Activated CD8-positive, alpha-beta memory T cell treated with anti-CD3 and anti-CD28 coated beads for 36 hours (primary cell): ENCODE measurements around the gene GHR. TPM values are rescaled to one million over a fixed set of nuclear protein-coding genes. Genes with fewer than 3 reads are reported as not detected.

Source experiments
- CTCF ChIA-PET: fragments of 350-600 bp; sonication (Branson Sonifier 250); formaldehyde crosslinking; loops from one replicate; lab custom pipeline; 2021; ENCODE audit warnings: antibody characterized with exemption; lab: Charles Lee
- POLR2A ChIA-PET: fragments of 350-600 bp; sonication (Branson Sonifier 250); formaldehyde crosslinking; loops from one replicate; lab custom pipeline; 2021; ENCODE audit warnings: antibody characterized with exemption; lab: Charles Lee
- total RNA-seq, 2 experiments: library from RNA; stranded (reverse); gene quantifications; one replicate each; pipeline ENCODE4 v1.2.3, GENCODE V29; 2021

GHR gene
- total RNA-seq, 2 experiments from 2014 or later = not detected

DNA sequence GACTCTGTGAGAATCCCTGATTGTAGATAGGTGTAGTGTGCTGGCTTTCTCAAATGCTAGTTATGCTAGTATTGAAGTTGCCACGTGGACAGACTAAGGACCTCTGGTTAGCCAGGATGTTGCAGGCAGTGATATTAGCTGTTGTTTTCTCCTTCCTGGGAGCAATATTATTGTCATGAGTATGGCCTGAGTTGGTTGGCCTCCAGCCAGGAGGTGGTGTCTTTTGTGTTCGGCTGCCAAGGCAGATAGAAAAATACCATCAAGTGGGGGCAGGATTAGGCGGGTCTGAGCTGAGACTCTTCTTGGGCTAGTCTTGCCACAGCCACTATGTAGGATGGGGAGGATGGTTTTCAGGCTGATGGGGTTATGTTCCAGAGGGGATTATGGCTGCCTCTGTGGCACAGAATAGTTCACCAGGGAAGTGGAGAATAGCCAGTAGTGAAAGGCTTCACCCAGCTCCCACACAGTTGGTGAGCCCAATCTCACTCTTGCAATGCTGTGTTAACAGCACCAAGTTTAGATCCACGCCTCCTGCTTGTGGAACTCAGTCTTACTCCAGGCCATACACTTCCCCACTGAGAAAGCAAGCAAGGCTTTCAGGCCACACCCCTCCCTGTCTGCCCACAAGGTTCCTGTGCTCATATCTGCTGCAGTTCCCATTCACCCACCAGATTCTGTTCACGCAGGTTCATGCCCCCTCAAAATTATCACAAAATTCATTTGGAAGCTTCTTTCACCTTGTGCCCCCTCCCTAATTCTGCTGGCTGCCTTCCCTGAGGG is 31.2 kb downstream of the GHR start:
- POLR2A ChIA-PET = no interaction called here

DNA sequence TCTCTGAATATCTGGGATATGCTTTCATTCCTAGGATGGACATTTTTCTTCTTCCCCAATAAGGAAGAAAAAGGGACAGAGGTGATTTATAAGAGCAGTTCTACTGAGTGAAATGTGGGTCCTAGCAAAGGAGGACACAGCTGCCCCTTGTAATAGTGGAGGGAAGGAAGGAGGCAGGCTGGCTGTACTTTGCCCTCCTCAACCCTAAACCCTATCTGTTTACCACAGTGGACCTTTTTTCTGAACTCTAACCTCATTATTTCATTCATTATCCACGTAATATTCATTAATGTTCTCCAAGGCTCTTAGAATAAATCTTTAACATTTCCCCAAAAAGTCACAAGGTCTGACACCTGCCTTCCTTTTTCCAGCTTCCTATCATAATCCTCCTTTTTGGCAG is 37.8 kb downstream of the GHR start:
- ChIA-PET POLR2A (no interaction called here), CTCF (no interaction called here)

More for the DNA sequence above, 31.2 kb downstream of the GHR start:
- CTCF ChIA-PET = no interaction called here

DNA sequence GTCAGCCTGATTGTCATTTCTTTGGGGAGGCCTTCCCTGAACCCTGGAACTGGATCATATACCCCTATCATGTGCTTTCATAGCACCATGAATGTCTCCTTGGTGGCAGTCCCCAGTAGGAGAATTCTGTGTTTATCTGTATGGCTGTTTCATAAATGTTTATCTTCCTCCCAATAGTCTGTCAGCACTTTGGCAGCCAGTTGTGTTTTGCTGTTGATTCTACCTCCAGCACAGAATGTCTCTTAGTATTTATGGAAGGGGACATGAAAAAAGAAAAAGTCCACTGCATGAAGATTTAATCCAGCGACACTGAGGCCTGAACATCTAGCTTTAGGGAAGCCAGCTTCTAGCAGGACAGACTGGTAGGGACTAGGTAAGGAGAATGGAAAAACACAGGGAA is 38.3 kb downstream of the GHR start:
- CTCF ChIA-PET = no interaction called here

DNA sequence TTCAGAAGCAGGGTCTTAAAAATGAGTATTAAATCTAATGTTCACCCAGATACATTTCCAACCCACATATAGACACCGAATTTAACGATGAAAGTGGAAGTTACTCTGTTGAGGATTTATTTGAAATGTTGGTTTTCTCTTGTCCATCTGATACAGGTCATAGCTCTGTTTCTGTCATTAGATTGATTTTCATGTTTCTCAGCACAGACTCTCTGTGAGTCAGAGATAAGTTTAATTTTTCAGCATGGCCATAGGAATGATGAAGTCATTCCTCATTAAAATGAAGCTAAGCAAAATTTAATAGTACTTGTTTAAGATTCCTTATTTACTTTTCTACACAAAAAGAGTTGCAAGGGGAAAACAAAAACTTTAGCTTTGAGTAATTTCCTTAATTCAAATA is 38.8 kb downstream of the GHR start:
- CTCF ChIA-PET = no interaction called here
- POLR2A ChIA-PET = no interaction called here

More for the DNA sequence above, 38.3 kb downstream of the GHR start:
- POLR2A ChIA-PET = no interaction called here

DNA sequence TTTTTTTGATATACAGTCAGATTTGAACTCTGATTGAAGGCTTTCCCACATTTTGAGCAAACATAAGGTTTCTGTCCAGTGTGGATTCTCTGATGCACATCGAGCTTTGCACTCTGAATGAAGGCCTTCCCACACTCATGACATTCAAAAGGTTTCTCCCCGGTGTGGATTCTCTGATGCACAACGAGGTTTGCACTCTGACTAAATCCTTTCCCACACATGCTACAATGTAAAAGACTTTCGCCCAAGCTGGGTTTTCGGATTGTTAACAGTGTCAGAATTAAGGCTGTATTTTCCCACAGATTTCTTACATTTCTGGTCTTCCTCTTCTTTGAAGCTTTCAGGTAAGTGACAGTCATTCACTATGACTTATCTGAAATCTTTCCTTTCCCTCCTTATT is 44.3 kb downstream of the GHR start:
- ChIA-PET CTCF (no interaction called here), POLR2A (no interaction called here)

DNA sequence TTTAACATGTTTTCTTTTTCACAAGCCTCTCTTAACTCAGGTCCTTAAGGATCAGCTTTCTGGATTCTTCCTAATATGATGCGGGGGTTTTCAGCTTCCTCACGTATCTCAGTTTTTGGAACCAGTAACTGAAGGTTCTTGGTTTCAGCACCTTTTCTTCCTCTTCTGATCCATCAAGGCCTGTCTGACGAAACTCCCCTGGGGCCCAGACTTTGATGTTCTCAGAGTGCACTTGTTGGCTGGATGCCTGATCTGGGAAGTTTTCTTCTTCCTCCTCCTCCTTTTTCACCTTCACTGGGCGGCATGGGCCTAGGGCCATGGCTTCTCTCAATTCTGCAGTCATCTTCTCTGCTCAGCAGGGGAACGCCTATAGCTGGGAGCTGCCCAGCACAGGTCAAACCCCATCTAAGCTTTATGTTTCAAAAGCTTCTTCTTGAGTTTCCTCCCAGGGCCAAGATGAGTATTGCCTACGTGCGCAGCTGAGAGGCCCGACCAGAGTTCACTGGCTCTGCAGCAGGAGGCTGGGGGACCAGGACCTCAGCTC is 44.8 kb downstream of the GHR start:
- CTCF ChIA-PET = no interaction called here
- POLR2A ChIA-PET = no interaction called here

DNA sequence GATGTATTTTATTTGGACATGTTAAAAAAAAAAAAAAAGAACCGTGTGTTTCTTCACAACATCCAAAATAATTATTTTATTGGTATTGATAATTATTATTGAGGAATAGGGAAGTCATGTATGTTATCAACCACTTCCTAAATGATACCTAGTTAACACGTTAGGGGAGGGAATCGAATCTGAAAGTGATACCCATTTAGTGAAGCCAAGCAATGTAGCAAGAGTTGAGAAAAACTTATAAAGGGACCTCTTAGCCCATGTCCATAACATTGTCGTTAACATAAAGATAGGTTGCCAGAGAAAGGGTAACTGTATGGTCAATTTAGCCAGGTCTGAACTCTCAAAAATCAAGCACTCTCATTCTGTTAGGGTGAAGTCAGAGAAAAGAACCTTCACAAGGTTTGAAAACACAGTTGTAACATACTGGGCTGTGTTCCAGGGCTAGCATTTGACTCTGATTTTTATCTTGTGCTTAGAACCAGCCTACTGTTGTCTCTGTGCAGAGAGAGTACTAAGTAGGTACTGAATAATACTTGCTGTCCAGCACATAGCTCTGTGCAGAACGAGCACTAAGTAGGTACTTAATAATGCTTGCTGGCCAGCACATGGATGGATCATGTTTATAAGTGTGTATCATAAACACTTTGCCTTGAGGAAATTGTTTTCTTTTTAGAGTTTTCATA is 60.4 kb downstream of the GHR start:
- POLR2A ChIA-PET = no interaction called here
- CTCF ChIA-PET = no interaction called here

DNA sequence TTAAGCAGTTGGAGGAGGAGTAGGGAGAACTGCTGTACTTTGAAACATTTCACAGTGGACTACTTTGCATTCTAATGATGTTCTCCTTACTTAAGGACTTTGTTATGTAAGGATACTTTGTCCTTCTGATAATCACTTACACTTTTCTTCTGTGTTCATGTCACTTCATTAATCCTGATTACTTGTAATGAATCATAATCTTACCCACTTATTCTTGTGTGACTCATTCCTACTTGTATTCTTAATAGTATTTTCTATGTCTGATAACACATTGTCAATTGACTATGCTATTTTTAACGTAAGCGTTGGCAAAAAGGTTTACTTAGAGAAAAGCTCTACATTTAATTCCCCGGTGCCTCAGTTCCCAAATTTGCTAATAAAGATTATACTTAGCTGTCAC is 63.8 kb downstream of the GHR start:
- ChIA-PET POLR2A (no interaction called here), CTCF (no interaction called here)

DNA sequence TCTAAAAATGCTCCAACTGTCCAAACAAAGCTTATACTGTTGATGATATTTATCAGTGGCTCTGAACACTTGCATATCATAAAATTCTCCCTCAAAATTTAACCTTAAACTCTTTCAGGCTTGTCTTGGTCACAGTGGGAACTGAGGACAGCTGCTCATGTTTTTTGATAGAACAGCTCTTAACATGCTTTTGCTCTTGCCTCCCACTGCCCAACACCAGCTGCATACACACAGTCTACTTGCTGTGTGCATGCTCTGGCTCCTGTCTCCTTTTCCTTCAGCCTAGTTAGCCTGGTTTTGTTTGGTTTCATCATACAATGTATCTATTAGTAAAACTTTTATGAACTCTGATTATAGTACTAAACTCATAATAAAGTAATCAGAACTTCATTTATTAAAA is 64.6 kb downstream of the GHR start:
- POLR2A ChIA-PET = no interaction called here
- CTCF ChIA-PET = interaction anchor here (1.1 kb wide), 1 partner anchor 65 kb away, joined by 3 read pairs; the partner anchor contains the start of gene GHR

DNA sequence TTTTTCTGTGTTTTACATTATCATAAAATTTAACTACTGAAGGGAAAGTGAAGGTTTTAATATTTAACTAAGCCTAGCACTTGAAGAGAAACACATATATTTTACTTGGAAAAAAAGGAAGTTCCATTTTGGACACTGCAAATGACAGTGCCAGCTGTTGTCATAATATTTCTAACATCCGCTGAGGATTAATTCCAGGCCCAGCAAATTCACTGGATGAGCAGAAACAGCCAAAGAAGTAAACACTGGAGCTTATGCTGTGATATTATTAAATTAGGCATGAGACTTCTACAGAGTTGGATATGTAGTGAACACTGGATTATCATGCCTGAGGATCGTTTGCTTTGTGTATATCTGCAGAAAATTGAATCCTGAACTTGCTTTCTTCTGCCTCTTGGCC is 67.6 kb downstream of the GHR start:
- CTCF ChIA-PET = no interaction called here

DNA sequence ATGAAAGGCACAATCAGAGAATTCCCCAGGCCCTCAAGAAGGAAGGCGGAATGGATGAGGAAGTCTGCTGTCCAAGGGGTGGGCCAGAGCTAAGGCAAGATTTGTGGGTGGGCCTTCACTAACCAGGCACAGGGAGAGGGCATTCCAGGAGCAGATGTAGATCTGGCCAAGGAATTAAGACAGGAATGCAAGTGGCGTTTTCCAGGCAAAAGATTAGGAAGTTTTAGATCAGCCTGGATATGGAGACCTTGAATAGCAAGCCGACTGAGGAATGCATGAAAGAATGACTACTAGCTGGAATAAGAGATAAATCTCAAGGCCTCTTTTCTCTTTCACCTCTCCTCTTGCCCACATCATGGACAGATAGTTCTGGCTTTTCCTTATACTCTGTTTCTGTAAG is 68.5 kb downstream of the GHR start:
- CTCF ChIA-PET = no interaction called here
- POLR2A ChIA-PET = no interaction called here

More for the DNA sequence above, 67.6 kb downstream of the GHR start:
- POLR2A ChIA-PET = no interaction called here

DNA sequence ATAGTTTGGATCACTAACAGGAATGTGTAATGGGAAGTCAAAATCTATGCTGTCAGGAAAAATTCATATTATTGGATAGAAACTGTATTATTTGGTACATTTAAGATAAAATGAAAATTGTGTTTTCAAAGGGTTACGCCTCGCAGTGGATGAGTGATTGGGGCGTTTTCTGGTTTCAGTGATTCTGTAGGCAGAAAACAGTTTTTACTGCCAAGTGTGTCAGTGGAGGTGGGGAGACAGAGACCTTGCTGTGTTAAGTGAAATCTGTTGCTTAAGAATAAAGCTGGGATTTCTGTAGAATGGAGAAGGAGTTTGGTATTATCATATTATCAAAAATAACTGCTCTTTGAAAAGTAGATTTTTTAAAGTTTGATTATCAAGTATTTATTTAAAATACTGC is 69.7 kb downstream of the GHR start:
- CTCF ChIA-PET = no interaction called here
- POLR2A ChIA-PET = no interaction called here

DNA sequence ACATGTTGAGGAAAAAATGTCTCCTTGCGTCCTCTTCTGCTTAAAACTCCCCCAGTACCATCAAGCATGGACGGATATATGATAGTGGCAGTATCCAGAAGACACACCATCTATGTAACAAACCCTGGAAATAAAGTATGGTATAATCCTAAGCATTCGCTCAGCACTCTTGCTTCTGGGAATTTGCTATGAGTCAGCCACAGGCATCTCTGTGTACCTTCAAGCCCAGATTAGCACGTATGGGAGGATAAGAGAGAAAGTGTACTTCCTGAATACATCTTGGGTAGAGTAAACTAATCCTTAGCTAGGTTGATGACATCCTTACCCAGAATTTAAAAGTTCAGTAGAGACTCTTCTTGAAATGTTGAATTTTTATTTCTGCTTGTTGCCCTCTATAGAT is 71.2 kb downstream of the GHR start:
- ChIA-PET CTCF (interaction anchor here (0.6 kb wide), 1 partner anchor 94 kb away, joined by 4 read pairs; no protein-coding TSS in a partner anchor), POLR2A (no interaction called here)

DNA sequence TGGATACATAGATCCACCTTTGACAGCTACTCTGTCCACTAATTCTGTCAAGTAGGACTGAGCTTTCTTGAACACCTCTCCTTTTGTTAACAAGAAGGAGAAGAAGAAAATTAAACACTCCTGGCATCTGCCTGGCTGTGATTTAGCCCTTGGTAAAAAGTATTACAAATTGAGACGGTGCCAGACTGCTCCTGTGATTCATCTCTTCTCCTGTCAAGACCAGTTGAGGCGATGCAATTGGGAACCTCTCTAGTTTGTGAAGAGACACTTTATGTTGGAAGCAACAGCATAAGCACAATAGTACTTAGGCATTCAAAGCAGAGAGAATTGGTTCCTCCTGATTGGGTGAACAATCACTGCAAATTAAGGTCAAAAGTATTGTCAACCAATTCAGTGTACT is 72.7 kb downstream of the GHR start:
- POLR2A ChIA-PET = no interaction called here
- CTCF ChIA-PET = no interaction called here

DNA sequence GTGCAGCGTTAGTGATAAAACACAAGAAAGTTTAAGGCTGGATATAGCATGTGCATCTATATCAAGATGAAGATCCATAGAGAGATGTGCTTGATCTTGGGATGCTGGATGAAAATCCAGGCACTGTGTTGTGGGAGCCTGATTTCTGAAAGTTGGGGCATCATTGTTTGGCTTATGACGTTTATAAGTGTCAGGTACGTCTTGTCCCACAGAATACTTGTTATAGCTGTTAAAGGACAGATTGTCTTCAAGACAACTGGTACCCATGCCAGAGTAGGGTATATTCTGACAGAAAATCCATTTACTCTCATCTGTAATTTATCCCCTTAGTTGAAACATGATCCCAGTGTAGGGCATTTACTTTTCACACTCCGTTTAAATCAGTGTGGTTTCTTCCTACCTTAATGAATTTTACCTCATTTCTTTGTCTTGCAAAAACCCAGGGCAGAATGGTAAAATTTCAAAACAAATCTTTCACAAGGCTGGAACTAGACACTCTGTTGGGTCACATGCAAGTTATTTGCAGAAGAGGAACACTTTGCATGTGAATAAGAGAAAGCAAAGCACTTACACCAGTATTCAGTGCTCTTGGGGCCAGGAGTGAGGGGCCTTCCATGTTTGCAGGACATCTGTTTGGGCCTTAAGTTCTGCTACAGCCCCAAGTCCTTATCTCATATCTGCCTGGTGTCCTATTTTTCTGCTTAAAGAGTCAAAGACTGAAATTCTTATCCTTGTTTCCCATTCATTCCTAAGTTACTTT is 73.3 kb downstream of the GHR start:
- POLR2A ChIA-PET = no interaction called here
- CTCF ChIA-PET = no interaction called here

DNA sequence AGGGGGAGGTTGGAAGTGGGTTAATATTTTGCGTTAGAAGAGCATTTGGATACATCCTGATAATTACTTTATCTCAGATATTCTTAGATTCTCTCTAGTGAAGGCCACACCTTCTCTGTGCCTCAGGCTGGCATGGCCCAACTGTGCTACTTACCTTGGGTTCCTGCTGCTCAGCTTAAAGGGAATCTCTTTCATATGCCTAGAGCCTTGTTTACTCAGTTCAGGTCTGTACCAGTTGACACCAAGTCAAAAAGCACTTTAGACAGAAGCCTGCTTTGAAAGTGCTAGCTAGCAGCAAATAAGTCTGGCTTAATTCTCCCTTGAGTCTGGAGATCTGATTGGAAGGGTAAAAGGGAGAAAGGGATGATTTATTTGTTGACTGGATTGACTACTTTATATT is 74.8 kb downstream of the GHR start:
- ChIA-PET POLR2A (no interaction called here), CTCF (no interaction called here)

DNA sequence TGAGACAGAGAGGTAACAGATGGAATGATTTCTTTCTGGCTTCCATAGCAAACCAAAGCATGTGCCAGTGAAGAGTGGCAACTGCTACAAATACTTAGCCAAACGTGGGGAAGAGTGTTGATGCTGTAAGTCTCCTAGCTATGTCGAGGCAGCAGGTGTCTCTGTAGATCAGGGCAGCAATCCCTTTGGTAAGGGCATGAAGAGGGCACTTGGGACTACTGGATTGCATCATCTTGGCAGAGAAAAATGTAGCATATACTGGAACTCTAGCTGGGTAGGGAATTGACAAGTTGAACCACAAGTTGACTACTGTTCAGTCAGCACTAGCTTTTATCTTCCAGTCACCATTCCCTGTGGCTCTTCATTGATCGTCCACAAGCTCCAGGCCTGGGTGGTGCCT is 75.8 kb downstream of the GHR start:
- ChIA-PET CTCF (no interaction called here), POLR2A (no interaction called here)

DNA sequence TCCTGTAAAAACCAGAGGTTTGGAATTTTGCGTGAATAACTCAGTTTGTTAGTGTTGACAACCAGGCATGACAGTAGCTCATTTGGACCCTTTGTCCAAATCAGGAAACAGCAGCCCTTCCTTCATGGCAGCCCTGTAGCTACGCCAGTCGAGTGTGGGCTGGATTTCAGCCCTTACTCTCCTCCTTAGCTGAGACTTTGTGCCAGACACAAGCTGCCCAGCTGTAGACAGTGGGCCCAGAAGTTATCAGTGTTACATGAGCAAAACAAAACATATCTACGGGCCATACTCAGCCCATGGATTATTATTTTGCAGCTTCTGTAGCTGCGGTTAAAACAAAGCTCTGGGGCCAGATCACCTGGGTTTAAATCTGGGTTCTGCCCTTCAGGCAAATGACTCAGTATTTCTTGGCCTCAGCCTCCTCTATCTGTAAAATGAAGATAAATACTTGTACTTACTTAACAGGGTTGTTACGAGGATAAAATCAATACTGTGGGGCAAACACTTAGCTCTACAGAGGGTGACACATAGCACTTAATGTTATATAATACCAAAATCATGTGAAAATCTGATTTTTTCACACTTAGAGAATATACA is 76.9 kb downstream of the GHR start:
- ChIA-PET POLR2A (no interaction called here), CTCF (no interaction called here)

DNA sequence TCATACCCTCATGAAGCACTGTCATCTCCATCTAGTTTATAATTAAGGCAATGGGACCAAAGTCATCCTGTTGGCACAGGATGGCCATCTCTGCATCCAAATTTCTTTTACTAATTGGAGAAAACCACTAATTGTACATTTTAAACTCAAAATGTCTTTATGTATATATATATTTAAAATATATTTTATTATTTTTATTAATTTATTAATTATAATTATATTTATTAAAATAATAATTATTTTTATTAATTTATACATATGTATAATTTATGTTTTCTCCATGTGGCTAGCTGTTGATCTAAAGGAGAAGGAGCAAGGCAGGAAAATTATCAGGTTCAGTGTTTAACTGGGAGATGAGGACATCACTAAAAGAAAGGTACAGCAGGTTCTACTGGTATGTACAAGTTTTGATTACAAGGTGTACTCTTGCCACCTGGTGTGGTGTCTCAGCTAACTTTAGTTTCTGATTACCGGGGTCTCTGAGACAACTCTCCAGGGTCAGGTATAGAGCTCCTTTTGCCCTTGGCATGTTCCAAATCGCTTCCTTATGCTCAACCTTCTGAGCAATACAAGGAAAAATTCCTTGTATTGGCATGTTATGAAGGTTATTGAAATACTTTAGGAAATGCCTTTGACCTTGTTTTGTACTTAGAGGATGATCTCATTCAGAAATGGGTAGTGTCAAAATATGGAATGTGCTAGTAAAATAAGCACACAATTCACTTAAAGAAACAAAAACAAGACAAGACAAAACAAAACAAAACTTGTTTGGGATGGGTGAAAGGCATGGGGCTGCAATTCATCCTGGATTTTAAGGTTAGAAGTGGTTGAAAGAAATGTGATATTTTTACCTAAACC is 79.6 kb downstream of the GHR start:
- ChIA-PET CTCF (no interaction called here), POLR2A (no interaction called here)
